NCI-H2107 treated with DMSO at 0.1 percent for 48 hours (cell line): ENCODE results near the gene SDSL.

Experiments
- DNase-seq: peaks from one replicate; lab custom pipeline; 2025; ENCODE audit not compliant: unreplicated experiment; lab: John Stamatoyannopoulos, UW

SDSL gene, protein sequence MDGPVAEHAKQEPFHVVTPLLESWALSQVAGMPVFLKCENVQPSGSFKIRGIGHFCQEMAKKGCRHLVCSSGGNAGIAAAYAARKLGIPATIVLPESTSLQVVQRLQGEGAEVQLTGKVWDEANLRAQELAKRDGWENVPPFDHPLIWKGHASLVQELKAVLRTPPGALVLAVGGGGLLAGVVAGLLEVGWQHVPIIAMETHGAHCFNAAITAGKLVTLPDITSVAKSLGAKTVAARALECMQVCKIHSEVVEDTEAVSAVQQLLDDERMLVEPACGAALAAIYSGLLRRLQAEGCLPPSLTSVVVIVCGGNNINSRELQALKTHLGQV

DNA sequence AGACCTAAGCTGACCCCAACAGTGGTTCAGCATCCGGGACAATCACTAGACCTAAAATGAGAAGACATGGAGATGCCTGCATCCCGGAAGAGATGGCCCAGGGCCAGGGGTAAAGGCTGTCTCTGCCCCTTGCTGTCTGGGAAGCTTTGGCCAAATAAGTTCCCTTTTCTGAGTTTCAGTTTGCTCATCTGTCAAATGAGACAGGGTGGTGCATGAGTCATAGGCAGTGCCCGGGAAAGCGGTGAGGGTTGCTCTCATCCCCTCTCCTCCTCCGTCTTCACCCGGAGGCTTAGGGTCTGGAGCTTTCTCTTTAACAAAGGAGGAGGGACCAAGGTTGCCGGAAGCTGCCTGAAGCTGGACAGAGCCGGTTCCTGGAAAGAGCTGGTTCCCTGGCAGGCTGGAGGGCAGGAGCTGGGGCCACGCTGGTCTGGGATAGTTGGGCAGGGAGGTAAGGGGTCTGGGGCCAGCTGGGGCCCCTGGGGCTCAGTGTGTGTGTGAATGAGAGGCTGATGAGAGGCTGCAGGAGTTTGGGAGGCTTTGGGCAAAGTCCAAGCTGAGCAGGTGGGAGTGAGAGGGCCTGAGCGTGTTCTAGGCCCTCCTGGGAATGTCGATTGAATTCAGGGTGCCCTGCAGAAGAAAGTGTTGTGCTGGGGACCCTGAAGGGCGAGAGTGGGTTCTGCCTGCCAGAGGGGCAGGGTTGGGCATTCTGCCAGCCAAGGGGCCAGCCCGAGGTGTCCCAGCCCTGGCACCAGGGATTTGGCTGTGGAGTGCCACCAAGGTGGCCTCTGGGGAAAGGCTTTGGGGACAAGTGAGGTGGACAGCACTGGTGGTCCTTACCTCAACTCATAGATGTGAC, at the start of gene SDSL:
SDSL (plus strand) TSS at position 351 of the 856 bp plus-strand sequence. CDS start 5,603 bp downstream, outside the sequence.
- peak; percentile 50 for DNase-seq

DNA sequence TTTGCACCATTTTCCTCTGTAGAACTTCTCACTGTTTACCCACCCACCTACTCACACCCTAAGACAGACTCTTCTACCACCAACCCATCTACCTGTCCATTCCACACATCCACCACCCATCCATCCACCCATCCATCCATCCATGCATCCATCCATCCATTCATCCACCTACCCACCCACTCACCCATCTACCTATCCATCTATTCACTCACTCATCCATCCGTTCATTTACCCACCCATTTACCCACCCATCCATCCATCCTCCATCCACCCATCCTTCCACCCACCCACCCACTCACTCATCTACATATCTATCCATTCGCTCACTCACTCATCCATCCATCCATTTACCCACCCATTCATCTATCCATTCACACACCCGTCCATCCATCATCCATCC, 48.7 kb upstream of the SDSL start:
- DNase-seq: no peak

DNA sequence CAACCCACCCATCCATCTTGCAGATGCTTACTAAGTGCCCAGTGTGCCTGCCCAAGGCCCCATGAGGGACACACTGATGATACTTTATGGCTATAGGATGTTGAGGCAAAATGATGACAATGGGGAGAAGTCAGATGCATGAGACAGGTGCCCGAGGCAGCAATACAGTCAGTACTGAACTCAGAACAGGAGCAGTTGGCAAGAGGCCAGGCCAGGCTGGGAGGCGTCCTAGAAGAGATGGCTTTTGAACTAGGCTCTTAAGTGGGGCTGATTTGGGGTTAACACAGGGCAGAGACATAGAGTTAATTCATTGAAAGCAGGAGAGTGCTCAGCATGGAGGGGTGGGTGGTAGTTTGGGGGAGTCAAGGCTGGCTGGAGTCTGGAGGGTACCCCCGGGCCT, 48.2 kb upstream of the SDSL start:
- DNase-seq: no peak

DNA sequence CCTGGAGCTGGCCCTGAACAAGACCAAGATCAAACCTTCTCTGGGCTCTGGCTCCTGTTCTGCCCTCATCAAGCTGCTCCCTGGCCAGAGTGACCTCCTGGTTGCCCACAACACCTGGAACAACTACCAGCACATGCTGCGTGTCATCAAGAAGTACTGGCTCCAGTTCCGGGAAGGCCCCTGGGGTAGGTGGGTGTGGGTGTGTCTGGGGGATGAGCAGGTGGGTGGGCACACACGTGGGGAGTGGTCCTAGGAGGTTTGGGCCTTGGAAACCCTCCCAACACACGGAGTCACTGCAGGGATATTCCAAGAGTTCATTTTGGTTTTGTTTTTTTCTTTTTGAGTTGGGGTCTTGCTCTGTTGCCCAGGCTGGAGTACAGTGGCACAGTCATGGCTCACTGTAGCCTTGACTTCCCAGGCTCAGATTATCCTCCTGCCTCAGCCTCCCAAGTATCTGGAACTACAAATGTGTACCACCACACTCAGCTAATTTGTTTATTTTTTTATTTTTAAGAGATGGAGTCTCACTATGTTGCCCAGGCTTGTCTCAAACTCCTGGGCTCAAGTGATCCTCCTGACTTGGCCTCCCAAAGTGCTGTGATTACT, 47.3 kb upstream of the SDSL start:
- DNase-seq: no peak

DNA sequence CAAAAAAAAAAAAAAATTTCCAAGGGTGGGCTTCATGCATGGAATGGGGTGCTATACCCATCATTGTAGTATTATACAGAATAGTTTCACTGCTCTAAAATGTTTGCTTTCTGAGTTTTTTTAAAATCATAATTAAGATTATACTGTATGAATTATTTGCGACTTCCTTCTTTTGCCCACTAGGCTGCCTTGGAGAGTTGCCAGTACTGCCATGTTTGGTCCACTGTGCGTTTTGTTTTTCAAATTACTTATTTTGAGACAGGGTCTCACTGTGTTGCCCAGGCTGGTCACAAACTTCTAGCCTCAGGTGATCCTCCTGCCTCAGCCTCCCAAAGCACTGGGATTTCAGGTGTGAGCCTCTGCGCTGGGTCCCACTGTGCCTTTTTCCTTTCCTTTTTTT, 43.9 kb upstream of the SDSL start:
- DNase-seq: no peak

DNA sequence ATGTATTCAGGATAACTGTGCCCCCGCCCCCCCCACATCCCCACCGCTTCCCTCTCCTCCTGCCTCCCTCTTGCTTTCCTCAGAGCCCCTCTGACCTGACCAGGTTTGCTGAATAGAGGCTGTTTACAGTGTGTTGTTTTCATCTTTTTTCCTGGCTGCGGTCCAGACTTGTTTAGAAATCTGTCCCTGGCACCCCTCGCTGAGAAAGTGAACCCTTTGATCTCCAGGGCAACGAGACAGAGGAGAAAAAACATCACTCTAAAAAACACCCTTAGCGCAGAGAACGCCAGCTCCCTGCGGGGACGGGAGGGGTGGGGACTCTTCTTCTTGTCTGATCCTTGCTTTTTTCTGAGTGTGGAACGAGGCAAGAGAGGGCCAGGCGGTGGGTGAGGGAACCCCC, 41.0 kb upstream of the SDSL start:
- DNase-seq: peak; percentile 32

DNA sequence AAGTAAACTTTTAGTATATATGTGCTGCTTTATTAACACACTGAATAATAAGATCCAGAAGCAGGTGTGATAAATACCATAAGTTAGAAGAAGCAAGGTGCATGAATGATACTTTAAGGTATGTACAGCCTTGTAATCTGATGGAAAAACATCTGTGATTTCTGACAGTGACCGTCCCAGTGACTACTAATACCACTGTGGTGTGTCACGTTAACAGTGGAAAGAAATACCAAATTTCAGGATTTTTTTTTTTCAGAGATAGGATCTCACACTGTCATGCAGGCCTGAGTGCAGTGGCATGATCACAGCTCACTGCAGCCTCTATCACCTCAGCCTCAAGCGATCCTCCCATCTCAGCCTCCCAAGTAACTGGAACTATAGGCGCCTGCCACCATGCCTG, 40.0 kb upstream of the SDSL start:
- DNase-seq: no peak

DNA sequence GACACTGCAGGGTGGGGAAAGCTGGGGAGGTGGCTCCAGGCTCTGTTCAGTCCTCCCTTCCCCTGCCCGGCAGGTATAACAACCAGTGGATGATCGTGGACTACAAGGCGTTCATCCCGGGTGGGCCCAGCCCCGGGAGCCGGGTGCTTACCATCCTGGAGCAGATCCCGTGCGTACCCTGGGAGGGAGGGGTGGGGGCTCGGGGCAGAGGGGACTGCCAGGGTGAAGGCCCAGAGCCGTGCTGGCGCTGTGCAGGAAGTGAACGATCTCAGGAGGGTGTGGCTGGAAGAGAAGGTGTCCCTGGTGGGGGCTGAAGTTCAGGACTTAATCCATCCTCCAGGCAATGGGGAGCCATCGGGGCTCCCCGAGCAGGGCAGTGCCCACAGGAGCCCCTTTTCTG, 37.4 kb upstream of the SDSL start:
- DNase-seq: no peak

DNA sequence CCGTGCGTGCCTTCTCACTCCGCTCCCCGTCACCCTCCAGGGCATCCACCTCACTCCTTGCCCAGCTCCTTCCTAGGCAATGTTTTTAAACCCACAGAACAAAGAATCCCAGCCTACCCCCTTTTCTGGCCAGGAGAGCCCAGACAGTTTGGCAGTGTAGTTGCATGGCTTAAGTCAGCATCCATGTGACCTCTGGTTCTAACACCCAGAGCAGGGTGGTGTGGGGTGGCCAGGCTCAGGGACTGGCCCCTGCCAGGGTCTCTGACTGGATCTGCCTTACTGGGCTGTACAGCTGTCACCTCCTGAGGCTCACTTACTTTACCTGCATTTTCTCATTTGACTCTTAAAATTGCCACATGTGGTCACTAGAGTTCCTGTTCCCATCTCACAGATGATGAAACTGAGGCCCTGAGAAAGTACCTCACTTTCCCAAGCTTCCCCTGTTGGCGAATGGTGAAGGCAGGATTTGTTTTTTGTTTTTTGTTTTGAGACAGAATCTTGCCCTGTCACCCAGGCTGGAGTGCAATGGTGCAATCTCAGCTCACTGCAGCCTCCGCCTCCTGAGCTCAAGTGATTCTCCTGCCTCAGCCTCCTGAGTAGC, 36.8 kb upstream of the SDSL start:
- no peak for DNase-seq

DNA sequence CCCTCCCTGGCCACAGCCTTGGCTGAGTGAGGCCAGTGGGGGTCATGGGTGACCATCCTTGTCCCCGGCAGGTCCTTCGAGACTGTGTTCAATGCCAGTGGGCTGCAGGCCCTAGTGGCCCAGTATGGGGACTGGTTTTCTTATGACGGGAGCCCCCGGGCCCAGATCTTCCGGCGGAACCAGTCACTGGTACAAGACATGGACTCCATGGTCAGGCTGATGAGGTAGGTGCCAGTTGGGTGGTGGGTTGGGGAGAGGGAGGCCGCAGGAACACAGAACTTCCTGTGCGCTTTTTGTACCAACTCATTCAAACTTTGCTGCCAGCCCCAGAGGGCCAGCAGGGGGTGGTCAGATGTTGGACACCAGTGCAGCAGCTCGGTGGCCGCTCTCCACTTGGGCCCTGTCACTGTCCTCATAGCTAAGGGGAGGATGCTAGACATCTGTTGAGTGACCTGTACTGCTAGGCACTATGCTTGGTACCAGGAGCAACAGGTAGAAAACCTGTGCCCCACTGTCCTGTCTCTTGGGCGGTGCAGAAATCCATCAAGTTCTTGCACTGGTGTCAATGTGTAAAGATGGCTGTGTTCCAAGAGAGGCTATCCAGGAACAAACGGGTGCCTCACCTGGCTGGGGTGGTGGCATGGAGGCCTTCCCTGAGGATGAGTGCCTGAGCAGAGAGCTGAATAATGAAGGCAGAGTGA, 35.2 kb upstream of the SDSL start:
- DNase-seq: no peak

DNA sequence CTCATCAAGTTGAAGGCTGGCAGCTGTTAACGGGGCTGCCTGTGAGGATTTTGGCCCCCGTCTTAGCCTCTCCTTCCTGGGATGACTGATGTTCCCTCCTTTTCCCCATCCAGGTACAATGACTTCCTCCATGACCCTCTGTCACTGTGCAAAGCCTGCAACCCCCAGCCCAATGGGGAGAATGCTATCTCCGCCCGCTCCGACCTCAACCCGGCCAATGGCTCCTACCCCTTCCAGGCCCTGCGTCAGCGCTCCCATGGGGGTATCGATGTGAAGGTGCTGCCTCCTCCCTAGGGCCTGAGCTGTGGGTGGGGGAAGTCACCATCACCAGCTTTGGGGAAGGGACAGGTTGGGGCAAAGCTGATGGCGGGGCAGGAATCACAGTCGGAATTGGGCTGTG, 34.5 kb upstream of the SDSL start:
- DNase-seq: no peak

DNA sequence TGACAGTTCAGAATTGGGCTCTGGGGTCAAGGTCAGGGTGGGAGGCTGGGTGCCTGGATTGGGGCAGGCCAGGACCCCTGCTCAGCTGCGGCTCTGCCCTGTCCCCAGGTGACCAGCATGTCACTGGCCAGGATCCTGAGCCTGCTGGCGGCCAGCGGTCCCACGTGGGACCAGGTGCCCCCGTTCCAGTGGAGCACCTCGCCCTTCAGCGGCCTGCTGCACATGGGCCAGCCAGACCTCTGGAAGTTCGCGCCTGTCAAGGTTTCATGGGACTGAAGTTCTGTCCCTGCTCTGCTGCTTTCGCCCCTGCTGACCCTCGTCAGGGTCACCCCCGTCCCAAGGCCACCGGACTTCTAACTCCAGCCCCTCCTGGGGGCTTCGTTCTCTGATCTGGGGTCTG, 33.8 kb upstream of the SDSL start:
- no peak for DNase-seq

DNA sequence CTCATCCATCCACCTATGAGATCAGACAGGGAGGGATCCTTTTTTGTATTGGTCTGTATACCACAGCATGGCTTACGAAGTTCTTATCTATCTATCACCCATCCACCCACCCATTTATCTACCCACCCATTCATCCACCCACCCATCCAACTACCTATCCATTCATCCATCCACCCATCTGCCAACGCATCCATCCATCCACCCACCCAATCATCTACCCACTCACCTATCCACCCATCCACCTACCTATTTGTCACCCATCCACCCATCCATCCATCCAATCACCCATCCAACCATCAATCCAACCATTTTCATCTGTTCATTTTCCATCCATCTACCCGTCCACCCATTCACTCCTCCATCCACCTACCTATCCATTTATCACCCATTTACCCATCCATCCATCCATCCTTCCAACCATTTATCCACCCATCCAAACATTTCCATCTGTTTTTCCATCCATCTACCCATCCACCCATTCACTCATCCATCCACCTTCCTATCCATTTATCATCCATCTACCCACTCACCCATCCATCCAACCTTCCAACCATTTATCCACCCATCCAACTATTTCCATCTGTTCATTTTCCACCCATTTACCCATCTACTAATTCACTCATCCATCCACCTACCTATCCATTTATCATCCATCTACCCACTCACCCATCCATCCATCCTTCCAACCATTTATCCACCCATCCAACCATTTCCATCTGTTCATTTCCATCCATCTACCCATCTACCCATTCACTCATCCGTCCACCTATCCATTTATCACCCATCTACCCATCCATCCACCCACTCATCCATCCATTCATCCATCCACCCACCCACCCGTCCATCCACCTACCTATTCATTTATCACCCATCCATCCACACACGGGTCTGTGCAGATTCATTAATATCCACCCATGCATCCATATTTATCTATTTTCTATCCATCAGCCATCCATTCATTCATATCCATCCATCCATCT, 31.8 kb upstream of the SDSL start:
- no peak for DNase-seq

DNA sequence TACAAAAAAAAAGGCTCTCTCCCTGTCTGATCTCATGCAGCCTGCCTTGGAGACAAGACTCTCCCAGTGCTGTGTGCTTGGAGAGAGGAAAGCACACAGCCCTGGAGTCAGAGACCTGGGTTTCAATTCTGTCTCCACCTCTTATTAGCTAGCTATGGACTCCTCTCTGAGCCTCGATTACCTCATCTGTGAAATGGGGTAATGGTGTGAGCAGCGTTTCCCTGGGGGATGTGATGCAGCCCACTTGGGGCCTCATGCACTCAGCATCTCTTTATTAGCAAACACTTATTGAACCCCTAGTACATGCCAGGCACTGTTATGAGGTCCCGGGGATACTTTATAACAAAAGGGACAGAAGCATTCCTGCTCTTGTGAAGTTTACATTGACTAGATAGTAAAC, 31.0 kb upstream of the SDSL start:
- DNase-seq: no peak

DNA sequence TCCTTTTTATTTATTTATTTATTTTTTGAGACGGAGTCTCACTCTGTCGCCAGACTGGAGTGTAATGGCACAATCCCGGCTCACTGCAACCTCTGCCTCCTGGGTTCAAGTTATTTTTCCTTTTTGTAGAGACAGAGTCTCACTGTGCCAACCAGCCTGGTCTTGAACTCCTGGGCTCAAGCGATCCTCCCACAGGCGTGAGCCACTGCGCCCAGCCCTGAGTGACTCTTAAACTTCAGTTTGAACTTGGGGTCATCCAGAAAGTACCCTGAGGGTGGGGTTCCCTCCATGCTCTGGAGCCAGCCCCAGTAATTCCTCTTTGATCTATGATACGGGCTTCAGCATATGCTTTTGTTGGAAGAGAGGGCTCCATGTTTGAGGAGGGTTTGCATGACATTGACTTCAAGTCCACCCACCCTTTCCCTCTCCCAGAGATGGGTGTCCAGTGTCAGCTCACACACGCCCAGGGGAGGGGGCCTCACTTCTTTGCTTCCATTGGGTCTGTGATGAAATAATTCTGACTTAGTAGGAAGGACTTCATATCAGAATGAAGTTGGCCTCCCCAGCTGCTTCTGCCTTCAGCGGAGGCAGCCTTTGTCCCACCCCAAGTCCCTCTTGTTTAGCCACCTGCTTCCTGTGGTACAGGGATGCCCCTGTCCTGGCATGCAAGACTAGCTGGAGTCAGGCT, 30.4 kb upstream of the SDSL start:
- DNase-seq: no peak

DNA sequence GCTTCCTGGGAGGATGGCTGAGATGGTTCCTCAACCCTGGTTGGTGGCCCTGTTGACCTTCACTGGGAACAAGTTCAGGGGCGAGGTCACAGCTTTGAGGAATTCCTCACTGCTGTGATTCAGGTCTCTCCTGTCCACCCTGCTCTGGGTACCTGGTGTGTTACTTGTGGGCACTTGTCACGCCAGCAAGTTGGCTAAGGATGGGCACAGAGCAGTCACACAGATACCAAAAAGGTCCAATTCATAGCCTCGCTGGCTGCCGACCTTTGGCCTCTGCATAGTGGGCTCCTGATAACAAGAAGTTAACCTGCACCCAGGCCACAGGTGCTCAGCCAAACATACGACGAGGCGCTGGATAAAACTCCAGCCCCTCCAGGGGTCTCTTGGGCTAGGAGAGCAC, 29.7 kb upstream of the SDSL start:
- DNase-seq: no peak

DNA sequence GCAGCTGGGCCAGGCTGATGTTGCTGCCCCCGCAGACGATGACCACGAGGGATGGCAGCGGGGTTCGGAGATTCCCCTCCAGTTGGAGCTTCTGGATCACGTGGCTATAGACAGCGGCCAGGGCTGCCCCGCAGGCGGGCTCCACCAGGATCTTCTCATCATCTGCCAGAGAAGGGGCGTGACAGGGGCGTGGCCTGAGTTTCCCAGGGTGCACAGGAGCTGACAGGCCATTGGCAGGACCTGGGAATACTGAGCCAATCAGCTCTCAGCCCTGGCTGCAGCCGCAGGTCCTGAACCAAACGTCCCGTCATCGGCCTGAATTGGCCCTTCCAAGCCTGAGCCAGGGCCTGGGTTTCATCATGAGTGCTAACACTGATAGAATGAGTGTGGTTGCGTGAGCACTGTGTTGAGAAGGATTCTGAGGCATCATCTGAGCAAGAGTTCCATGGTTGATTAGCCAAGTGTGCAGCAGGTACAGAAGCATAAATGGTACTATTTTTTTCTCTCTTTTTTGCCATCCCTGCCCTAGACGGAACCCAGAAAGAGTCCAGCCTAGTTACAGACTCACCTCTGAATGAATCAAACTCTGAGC, 29.1 kb upstream of the SDSL start:
- no peak for DNase-seq

DNA sequence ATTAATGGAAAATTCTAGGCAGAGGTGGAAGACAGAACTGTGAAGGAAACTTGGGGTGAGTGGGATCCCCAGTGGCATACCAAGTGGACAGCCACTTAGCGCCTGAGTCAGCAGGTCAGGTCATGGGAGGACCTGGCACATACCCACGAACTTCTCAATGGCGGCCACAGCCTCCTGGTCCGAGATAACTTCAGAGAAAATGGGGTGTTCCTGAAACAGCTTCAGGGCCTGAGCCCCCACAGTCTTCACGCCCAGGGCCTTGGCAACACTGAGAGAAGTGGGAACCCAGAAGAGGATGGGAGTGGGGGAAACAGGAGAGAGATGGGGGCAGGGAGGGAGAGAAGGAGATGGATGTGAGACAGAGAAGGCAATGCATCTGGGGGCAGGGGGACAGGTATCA, 28.4 kb upstream of the SDSL start:
- no peak for DNase-seq

DNA sequence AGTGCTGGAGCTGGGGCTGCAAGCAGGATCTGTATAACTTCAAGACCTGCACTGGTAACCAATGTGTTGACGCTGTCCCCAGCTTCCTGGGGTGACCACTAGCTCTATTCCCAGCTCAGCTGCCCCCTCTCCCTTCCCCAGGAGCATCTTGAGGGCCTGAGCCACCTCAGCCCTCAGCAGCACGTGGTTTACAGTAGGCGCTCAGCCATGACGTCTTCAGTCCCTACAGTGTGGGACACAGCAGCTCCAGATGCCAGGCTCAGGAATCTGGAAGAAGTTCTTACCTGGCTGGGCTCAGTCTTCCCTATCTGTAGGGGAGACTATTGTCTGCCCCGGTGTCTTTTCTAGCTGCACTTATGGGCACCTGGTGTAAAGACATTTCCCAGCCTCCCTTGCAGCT, 27.1 kb upstream of the SDSL start:
- no peak for DNase-seq
